Suprapubic skin (tissue), 4 donors: ENCODE data around the gene NUMA1.

Experiments
- EP300 ChIP-seq: sonication (generic); formaldehyde crosslinking; IDR thresholded peaks from one replicate; pipeline ENCODE4 v1.6.1; 2017; ENCODE audit warnings: antibody characterized with exemption
- POLR2A ChIP-seq, 2 donors: fragments of 450-650 bp; IDR thresholded peaks; one replicate each; pipeline ENCODE4 v1.6.1; 2017; ENCODE audit warnings: antibody characterized with exemption in 2 of 2, mild to moderate bottlenecking in 2 of 2, moderate library complexity in 2 of 2
- POLR2AphosphoS5 ChIP-seq, 3 donors: sonication (generic); formaldehyde crosslinking; IDR thresholded peaks; one replicate each; pipeline ENCODE4 v1.6.1; 2017; ENCODE audit warnings: antibody characterized with exemption in 3 of 3
- TF ChIP-seq, protein P1 (sequence below), 2 donors: fragments of 200-600 bp in 1 of 2; fragments of 450-650 bp in 1 of 2; sonication (generic) in 1 of 2; IDR thresholded peaks; one replicate each; pipeline ENCODE4 v1.5.1; 2016 to 2019; ENCODE audit warnings: antibody characterized with exemption in 2 of 2, mild to moderate bottlenecking in 1 of 2, moderate library complexity in 1 of 2

DNA sequence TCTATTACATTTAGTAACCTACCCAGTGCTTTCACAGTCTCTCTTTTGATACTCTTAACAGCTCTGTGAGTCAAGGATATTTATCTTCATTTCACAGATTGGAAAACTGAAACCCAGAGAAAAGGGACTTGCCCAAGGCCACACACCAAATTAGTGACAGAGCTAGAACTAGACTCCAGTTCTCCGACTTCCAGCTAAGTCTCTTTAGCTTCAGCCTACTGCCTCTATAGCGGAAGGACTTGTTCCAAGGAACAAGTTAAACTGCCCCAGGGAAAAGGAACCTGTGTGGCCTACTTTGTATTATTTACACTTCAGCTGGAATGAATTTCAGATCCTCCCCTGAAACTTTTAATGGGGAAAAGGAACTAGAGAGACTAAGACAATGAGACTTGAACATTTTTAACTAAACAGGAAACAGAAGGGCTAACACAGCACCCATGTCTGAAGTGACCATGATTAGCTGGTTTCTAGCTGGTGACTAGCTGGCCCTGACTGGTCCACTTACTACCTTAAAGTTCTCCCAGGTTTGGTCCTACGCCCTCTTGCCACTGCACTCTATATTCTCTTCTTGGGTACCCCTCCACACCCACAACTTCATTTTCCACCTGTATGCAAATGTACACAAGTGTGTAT lies 1.6 kb upstream of the NUMA1 start:
- TF ChIP-seq, protein P1, sequence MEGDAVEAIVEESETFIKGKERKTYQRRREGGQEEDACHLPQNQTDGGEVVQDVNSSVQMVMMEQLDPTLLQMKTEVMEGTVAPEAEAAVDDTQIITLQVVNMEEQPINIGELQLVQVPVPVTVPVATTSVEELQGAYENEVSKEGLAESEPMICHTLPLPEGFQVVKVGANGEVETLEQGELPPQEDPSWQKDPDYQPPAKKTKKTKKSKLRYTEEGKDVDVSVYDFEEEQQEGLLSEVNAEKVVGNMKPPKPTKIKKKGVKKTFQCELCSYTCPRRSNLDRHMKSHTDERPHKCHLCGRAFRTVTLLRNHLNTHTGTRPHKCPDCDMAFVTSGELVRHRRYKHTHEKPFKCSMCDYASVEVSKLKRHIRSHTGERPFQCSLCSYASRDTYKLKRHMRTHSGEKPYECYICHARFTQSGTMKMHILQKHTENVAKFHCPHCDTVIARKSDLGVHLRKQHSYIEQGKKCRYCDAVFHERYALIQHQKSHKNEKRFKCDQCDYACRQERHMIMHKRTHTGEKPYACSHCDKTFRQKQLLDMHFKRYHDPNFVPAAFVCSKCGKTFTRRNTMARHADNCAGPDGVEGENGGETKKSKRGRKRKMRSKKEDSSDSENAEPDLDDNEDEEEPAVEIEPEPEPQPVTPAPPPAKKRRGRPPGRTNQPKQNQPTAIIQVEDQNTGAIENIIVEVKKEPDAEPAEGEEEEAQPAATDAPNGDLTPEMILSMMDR (IDR thresholded peaks at IDR 0.05), result no peak
- no peak for TF ChIP-seq POLR2AphosphoS5 (IDR thresholded peaks at IDR 0.05)
- no peak for TF ChIP-seq POLR2A (IDR thresholded peaks at IDR 0.05)
- TF ChIP-seq EP300, result no peak
